ENCODE measurements around the gene GPR84. TPM values are rescaled to one million over a fixed set of nuclear protein-coding genes. Genes with fewer than 3 reads are reported as not detected.
A peak's percentile ranks its signal among the peaks of the same experiment; 100 is the strongest.

GPR84 gene
- total and polyA plus RNA-seq, 2 of the 13 experiments (the other 11 are each of a cell fraction or from before 2014, with no cell fraction given): not detected

GRCh38 chr12:54401119-54401518 lies 36.8 kb upstream of the GPR84 start:
- Histone ChIP-seq H3K4me3 (replicated peaks in 1 of 3; ENCODE audit: insufficient read depth in 1 of 3, low read depth in 2 of 3, low read length in 3 of 3) (no peak overlapping the region), H3K27me3 (ENCODE audit: control insufficient read depth in 1 of 2, insufficient read depth in 2 of 2, low read length in 2 of 2) (no peaks in the 10 kb centered on the region; a peak in 1 of 5 replicates), H2AFZ (ENCODE audit: low read length) (no peak overlapping the region), H3K27ac (ENCODE audit: extremely low read length, insufficient read depth, low read length) (no peak overlapping the region), H3K79me2 (ENCODE audit: insufficient read depth, low read length) (no peaks in the 10 kb centered on the region), H3K36me3 (replicated peaks in 1 of 2; ENCODE audit: control insufficient read depth in 1 of 2, insufficient read depth in 2 of 2, low read length in 2 of 2) (no peaks in the 10 kb centered on the region), H3K4me1 (ENCODE audit: insufficient read depth, low read length) (no peaks in the 10 kb centered on the region), H3K4me2 (ENCODE audit: low read depth, low read length) (no peak overlapping the region), H3K9ac (ENCODE audit: insufficient read depth, low read depth, low read length) (no peak overlapping the region), H4K20me1 (ENCODE audit: insufficient read depth, low read length) (no peaks in the 10 kb centered on the region), H3K9me3 (ENCODE audit: low read length) (no peaks in the 10 kb centered on the region)
- no peak for FAIRE-seq
- ChIA-PET CTCF (ENCODE audit: low intra/inter-chr PET ratio, low total read pairs) (no interaction called here), POLR2A (no interaction called here)
- no peak for ATAC-seq
- intact Hi-C loops (cut with micrococcal nuclease; ENCODE audit: unreplicated experiment): no loop called here
- in situ Hi-C loops (cut with HindIII; ENCODE audit: extremely low pct_ligation_motif_present, low pct_unique_long_range_greater_than_20kb): loop anchor here (5.0 kb wide), 1 partner anchor 36 kb away; no protein-coding TSS in a partner anchor
- TF ChIP-seq NR2F2 (IDR thresholded peaks at IDR 0.05; ENCODE audit: borderline replicate concordance, low read depth) (no peak), ZSCAN25 (CRISPR knock-in tag; IDR thresholded peaks at IDR 0.05) (no peak)
- 36% methylated on average over 2 of the region's 2 CpGs for whole genome bisulfite sequencing (ENCODE audit: low lambda C conversion rate)
- BruUV-seq (replicated peaks): no TSS peak
- DNase-seq (ENCODE audit: low spot score): no peak

GRCh38 chr12:54398995-54399793 lies 34.9 kb upstream of the GPR84 start:
- no TSS peak for BruUV-seq (replicated peaks)
- peak; percentile 62 for DNase-seq (ENCODE audit: low spot score)
- intact Hi-C loops (cut with micrococcal nuclease; ENCODE audit: unreplicated experiment): loop anchor here (1.0 kb wide), 1 partner anchor 40 kb away; no protein-coding TSS in a partner anchor
- peak; percentile 93 for ATAC-seq
- Histone ChIP-seq H4K20me1 (ENCODE audit: insufficient read depth, low read length) (no peaks in the 10 kb centered on the region), H3K9ac (ENCODE audit: insufficient read depth, low read depth, low read length) (no peak overlapping the region), H3K4me3 (replicated peaks in 1 of 3; ENCODE audit: insufficient read depth in 1 of 3, low read depth in 2 of 3, low read length in 3 of 3) (no peak overlapping the region), H3K36me3 (replicated peaks in 1 of 2; ENCODE audit: control insufficient read depth in 1 of 2, insufficient read depth in 2 of 2, low read length in 2 of 2) (no peaks in the 10 kb centered on the region), H3K27ac (ENCODE audit: extremely low read length, insufficient read depth, low read length) (no peak overlapping the region), H3K9me3 (ENCODE audit: low read length) (no peaks in the 10 kb centered on the region), H3K79me2 (ENCODE audit: insufficient read depth, low read length) (no peaks in the 10 kb centered on the region), H2AFZ (ENCODE audit: low read length) (no peak overlapping the region), H3K4me1 (ENCODE audit: insufficient read depth, low read length) (no peaks in the 10 kb centered on the region), H3K27me3 (ENCODE audit: control insufficient read depth in 1 of 2, insufficient read depth in 2 of 2, low read length in 2 of 2) (no peaks in the 10 kb centered on the region; a peak in 1 of 5 replicates), H3K4me2 (ENCODE audit: low read depth, low read length) (no peak overlapping the region)
- ChIA-PET POLR2A (no interaction called here), CTCF (ENCODE audit: low intra/inter-chr PET ratio, low total read pairs) (interaction anchor here (1.3 kb wide), 1 partner anchor 40 kb away, joined by 18 read pairs; no protein-coding TSS in a partner anchor)
- 43% methylated on average over 8 of the region's 8 CpGs for WGBS (ENCODE audit: low lambda C conversion rate)
- FAIRE-seq: peak; percentile 74
- in situ Hi-C loops (cut with HindIII; ENCODE audit: extremely low pct_ligation_motif_present, low pct_unique_long_range_greater_than_20kb): no loop called here
- TF ChIP-seq BORCS8-MEF2B (CRISPR knock-in tag; IDR thresholded peaks at IDR 0.05) (no peak), CHD4 (IDR thresholded peaks at IDR 0.05; ENCODE audit: borderline replicate concordance, low read length) (no peak), HNF1A (IDR thresholded peaks at IDR 0.05; ENCODE audit: low read depth) (no peak), HNF1A (CRISPR knock-in tag; IDR thresholded peaks at IDR 0.05; ENCODE audit: borderline replicate concordance) (no peak), CENPX (CRISPR knock-in tag; IDR thresholded peaks at IDR 0.05) (no peak), RARA (CRISPR knock-in tag; IDR thresholded peaks at IDR 0.05) (no peak), ZNF768 (CRISPR knock-in tag; IDR thresholded peaks at IDR 0.05) (no peak), SRY (CRISPR knock-in tag; IDR thresholded peaks at IDR 0.05) (no peak), SMARCC2 (IDR thresholded peaks at IDR 0.05) (no peak), NR2F2 (IDR thresholded peaks at IDR 0.05; ENCODE audit: borderline replicate concordance, low read depth) (no peak), STAG1 (CRISPR knock-in tag; IDR thresholded peaks at IDR 0.05) (peak; percentile 82), XBP1 (CRISPR knock-in tag; IDR thresholded peaks at IDR 0.05) (no peak), SPEN (CRISPR knock-in tag; IDR thresholded peaks at IDR 0.05; ENCODE audit: low read depth) (no peak), MLX (CRISPR knock-in tag; IDR thresholded peaks at IDR 0.05) (no peak)
